DMS114 treated with DMSO at 0.1 percent for 48 hours (cell line): Measurements from ENCODE around the gene ELK3.
A peak's percentile ranks its signal among the peaks of the same experiment; 100 is the strongest.

Experiments used
- DNase-seq: peaks from one replicate; lab custom pipeline; 2025; ENCODE audit not compliant: unreplicated experiment; lab: John Stamatoyannopoulos, UW

Gene ELK3

GRCh38 chr12:96187956-96188355 is 6.2 kb upstream of the ELK3 start:
- no peak for DNase-seq

DNA sequence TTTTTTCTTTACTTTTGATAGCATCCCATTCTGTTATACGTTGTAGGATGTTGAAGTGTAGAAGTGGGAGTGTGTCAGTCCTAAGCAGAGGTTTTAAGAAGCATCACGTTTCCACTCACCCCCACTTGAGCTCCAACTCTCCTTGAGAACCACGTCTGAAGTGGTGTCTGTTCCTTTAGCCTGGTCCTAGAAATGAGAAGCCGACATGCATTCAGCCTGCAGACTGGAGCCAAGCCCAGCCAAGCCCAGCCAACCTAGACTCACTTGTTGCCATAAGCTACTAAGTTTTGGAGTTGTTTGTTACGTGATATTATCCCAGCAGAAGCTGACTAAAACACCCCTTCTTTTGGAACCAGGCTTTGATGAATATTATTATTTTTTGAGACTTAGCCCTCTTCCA is 4.4 kb upstream of the ELK3 start:
- no peak for DNase-seq

GRCh38 chr12:96190413-96191108 is 3.6 kb upstream of the ELK3 start:
- DNase-seq, result no peak

DNA sequence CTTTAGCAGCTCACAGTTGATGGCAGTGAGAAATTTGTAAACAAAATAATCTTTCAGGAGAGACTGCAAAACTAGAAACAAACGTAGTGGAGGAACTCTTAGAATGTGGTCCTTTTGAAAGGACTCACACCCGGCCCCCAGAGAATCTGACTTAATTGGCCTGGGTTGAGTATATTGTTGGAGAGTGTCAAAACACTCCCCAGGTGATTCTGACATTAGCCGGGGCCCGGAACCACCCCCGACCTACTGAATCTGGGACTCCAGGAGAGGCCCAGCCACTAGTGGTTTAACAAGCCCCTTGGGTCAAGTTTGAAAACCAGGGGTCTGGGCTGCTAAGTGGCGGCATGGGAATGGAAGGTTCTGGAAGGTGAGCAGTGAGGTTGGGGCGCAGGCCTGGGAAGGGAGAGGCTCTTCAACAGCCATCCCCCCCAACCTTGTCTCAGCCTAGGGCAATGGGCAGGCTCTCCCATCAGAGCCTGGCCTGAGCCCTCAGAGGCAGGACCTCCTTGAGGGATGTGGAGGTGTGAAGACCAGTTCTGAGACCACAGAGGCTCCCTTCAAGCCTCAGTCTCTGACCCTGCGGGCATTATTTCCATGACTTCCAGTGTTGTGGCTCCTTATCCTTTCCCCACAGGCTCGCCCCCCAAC is 1.1 kb upstream of the ELK3 start:
- no peak for DNase-seq

DNA sequence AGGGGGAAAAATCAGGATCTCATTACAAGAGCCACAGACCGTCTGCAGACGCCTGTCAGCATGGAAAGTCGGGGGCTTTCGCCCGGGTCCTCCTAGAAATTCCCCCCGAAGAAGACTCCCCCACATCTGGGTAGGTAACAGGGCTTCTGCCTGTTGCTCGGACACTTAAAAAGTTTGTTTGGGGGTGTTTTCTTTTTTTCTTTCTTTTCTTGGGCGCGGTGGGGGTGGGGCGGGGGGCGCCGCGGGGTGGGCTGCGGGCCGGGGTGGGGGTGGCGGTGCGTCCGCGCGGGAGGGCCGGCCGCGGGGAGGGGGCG is 358 bp downstream of the ELK3 start:
- DNase-seq, result no peak

DNA sequence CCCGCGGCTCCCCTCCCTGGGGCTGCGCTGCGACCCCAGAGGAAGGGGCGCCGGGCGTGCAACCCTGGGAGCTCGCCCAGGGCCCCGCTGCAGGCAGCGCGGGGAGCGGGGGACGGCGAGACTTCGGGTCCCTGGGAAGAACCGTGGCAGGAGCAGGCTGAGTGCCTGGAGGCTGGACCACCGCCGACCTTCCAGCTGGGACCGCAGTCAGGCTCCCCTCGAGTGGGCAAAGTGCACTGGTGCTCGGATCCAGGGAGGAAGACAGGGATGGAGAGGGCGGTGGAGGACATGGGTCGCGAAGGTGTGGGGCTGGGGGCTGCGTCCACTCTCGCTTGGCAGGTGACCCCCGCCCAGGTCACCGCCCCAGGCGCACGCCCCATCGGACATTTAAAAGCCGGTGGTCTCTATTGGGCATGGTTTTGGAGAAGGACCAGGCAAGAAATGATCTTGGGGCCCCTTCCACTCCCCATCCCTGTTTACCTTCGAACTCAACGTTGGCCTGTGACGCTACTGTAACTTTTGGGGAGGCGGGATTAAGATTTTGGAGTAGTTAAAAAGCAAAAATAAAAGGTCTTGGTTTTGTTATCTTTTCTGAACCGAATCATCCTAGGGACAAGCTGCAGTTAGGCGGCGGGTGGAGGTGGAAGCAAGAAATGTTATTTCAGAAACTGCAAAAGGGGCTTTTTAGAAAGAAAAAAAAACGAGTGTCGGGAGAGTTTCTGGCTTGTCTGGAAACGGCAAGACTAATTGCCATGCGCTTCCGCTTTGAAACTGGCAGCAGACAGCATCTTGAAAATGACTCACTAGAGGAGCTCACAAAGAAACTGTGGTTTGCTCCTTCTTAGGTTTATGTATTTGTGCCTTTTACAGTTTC is 1.0 kb downstream of the ELK3 start:
- peak; percentile 19 for DNase-seq

GRCh38 chr12:96195845-96196451 is 1.8 kb downstream of the ELK3 start:
- DNase-seq, result no peak

DNA sequence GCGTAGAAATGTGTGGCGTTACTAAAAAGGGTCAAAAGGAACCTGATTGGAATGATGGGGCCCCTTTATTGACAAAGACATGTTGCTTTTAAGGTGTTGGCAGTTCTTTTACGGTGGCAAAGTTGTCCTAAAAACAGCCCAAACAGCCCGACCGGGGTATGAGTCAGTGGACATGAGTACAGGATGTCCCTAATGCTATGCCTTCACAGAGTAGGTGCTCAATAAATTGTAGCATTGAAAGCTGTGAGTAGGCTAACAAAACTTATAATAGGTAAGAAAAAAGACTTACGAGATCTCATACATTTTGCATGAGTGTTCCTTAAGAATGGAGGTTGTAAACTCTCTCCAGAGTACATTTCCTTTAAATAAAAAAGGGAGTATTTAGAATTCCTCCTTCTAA is 2.6 kb downstream of the ELK3 start:
- DNase-seq, result no peak

- no peak for DNase-seq
Measured at GRCh38 chr12:96197503-96198272, 3.5 kb downstream of the ELK3 start.

- DNase-seq, result no peak
Measured at GRCh38 chr12:96198965-96199364, 4.8 kb downstream of the ELK3 start.

DNA sequence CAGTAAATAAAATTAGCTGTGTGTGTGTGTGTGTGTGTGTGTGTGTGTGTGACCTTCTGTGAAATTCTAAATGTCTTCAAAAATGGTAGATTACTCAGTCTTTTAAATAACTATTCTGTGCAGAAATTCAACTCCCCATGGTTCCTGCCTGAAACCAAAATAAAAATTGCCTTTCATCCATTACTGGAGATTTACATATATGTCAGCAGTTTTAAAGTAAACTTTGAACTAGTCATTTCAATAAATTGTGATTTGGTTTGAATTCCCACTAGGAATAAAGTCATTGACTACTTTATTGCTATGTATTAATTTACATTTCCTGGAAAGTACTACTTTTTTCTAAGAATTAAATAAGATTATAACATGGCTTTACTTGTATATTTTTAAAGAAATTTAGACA is 5.3 kb downstream of the ELK3 start:
- no peak for DNase-seq

DNA sequence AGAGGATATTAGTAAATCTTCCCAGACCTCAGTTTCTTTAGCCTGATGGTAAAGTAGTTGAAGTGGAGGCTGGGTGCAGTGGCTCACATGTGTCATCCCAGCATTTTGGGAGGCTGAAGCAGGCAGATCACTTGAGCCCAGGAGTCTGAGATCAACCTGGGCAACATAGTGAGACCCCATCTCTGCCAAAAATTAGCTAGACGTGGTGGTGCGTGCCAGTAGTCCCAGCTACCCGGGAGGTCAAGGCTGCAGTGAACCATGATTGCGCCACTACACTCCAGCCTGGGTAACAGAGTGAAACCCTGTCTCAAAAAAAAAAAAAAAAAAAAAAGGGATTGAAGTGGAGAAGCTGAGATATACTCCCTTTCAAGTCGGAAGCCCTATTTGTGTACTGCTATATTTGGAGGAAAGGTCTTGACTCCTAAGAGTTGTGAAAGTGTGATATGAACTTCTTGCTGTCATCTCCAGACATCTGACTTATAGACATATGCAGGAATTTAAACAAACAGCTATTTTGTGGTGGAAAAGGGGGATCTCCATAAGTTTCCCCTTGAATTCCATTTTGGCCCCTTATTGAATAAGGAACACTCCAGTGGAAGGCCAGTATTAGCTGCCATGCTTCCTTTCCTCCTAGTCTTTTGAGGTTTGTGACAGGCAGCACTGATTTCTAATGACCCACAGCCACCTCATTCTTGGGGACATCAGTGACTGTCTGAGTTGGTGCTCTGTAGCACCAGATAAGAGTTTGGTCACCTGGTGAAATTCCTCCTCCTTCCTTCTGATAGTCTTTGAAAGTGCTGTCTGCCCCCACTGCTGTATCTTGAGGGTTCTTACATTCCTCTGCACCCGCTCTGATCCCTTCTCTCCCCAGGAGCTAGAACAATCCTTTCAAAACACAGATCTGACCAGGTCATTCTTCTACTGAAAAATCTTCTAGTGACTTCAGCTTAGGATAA is 7.4 kb downstream of the ELK3 start:
- no peak for DNase-seq

DNA sequence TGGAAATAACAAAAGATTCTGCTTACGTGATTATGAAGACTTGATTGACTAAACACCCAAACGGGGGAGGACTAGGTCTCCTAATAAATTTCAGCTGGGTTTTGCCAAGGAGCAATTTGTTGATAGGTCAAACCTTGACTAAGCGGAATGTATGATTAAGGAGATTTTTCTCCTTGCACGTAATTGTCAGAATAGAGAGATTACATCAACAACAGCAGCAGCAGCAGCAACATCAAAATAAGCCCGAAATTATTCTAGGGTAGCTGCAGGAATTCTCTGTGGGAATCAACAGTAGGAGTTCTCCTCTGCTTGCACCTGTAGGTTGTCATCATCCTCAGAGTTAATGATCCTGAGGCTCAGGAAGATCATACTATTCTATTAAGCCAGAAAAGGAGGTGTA is 10.2 kb downstream of the ELK3 start:
- no peak for DNase-seq

DNA sequence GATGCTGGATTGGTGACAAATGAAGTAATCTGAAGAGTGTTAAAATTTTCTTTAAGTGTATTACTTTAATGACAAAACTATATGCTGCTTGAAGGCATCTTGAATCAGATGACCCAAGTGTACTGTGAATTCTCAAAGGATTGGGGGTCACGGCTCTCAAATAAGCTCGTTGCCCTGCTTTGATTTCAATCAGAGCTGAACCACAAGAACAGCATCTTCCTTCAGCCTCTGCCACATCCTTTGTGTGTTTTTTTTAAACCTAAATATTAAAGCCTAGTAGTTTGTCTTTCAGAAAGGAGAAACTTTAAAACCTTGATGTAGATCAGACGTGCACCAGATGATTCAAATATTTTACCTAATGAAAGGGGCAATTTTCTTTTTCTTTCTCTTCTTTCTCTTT is 11.7 kb downstream of the ELK3 start:
- DNase-seq, result no peak

DNA sequence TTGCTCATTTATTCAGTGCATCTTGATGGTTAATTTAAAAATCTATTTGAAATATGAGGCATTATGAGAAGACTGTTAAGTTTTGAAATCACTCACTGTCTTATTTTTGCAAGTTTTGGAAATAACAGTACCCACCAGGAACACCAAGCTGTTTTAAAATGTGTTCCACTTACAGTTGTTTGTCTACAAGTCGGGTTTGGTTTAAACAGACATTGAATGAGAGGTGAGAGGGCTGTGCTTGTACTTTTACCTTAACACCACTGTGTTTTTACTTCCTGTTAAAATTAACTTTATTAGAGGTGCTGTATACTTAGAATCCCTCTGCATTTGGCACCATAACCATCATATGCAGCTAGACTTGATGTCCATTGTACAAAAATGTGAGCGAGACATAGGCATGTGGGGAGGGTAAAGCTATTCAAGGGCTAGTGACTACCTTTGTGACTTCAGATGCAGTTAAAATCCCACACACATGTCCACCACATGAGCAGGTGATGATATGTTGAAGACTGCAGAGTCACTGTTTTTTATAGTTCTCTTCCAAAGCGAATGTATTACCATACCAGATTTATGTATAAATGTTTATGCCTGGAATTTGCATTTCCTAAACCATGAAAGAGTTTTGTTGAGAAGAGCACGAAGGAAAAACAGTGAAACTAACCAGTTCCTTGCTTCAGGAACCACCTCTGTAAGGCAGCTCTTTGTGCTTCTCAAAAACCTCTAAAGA is 12.9 kb downstream of the ELK3 start:
- DNase-seq, result no peak

DNA sequence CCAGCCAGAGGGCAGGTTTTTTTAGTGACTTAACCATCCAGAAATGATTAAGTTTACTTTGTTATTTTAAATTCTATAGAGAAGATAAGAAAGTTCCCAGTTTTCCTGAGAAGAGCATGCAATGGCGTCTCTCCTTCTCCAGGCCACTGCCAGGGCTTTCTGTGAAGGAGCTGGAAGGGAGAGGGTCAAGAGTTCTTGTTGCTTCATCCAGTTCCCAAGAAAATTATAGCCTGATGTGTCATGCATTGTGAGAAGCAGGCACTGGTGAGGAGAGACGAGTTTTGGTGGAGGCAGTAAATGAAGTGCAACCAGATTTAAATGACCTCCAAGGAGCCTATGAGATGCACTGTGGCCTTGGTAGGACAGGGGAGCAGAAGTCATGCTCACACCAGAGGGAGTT is 14.2 kb downstream of the ELK3 start:
- no peak for DNase-seq

GRCh38 chr12:96208801-96209549 is 14.8 kb downstream of the ELK3 start:
- DNase-seq, result no peak

GRCh38 chr12:96210376-96211055 is 16.3 kb downstream of the ELK3 start:
- no peak for DNase-seq
